Sigmoid colon (tissue), 4 donors: ENCODE measurements around the gene LIPF.
"Not testable (repeated sequence)": the region's sequence is repeated elsewhere in the genome, so short reads cannot be mapped to it uniquely, and the experiment has no call there.

Source experiments
- EP300 ChIP-seq, 4 donors: sonication (generic); formaldehyde crosslinking; IDR thresholded peaks; one replicate each; pipeline ENCODE4 v1.6.1; 2017; ENCODE audit warnings: antibody characterized with exemption in 4 of 4
- POLR2A ChIP-seq, 2 donors: fragments of 450-650 bp; IDR thresholded peaks; one replicate each; pipeline ENCODE4 v1.6.1; 2016; ENCODE audit warnings: antibody characterized with exemption in 2 of 2, mild to moderate bottlenecking in 2 of 2, moderate library complexity in 2 of 2
- POLR2AphosphoS5 ChIP-seq, 4 donors: sonication (generic); formaldehyde crosslinking; IDR thresholded peaks; one replicate each; pipeline ENCODE4 v1.6.1; 2017; ENCODE audit warnings: antibody characterized with exemption in 4 of 4
- TF ChIP-seq, protein P1 (sequence below), 4 experiments: fragments of 450-650 bp in 3 of 4; fragments of 200-600 bp in 1 of 4; IDR thresholded peaks; one replicate each; pipeline ENCODE4 v1.5.1; 2016 to 2019; ENCODE audit warnings: antibody characterized with exemption in 4 of 4, mild to moderate bottlenecking in 3 of 4, moderate library complexity in 2 of 4

DNA sequence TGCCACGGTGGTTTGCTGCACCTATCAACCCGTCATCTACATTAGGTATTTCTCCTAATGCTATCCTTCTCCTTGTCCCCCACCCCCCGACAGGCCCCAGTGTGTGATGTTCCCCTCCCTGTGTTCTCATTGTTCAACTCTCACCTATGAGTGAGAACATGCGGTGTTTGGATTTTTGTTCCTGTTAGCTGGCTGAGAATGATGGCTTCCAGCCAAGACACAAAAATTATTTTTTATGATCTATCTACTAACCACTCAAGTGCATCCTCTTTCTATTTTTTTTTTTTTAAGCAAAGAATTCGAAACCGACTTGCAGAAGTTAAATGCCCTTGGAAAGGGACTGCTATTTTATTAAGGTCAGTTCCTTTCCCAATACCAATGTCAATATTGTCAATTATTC is 45.1 kb downstream of the LIPF start:
- TF ChIP-seq POLR2A, POLR2AphosphoS5, EP300 (IDR thresholded peaks at IDR 0.05): not testable (repeated sequence)
- TF ChIP-seq, protein P1, sequence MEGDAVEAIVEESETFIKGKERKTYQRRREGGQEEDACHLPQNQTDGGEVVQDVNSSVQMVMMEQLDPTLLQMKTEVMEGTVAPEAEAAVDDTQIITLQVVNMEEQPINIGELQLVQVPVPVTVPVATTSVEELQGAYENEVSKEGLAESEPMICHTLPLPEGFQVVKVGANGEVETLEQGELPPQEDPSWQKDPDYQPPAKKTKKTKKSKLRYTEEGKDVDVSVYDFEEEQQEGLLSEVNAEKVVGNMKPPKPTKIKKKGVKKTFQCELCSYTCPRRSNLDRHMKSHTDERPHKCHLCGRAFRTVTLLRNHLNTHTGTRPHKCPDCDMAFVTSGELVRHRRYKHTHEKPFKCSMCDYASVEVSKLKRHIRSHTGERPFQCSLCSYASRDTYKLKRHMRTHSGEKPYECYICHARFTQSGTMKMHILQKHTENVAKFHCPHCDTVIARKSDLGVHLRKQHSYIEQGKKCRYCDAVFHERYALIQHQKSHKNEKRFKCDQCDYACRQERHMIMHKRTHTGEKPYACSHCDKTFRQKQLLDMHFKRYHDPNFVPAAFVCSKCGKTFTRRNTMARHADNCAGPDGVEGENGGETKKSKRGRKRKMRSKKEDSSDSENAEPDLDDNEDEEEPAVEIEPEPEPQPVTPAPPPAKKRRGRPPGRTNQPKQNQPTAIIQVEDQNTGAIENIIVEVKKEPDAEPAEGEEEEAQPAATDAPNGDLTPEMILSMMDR (IDR thresholded peaks at IDR 0.05): not testable (repeated sequence)
